Left ventricle myocardium inferior (tissue), 1 donor: ENCODE results near the gene WTIP. TPM values are rescaled to one million over a fixed set of nuclear protein-coding genes. Genes with fewer than 3 reads are reported as not detected.
"Not testable (repeated sequence)": the region's sequence is repeated elsewhere in the genome, so short reads cannot be mapped to it uniquely, and the experiment has no call there.

ENCODE experiments used
- DNase-seq: peaks from one replicate; pipeline ENCODE4 v3.0.0-alpha.2; 2020
- H3K27ac ChIP-seq: fragments of 200-600 bp; replicated peaks from 2 replicates; pipeline ENCODE4 v1.8.0; 2021
- H3K27me3 ChIP-seq: fragments of 200-600 bp; 2 replicates; pipeline ENCODE4 v1.8.0; 2021; ENCODE audit warnings: low read depth
- H3K36me3 ChIP-seq: fragments of 200-600 bp; 2 replicates; pipeline ENCODE4 v1.8.0; 2021
- H3K4me1 ChIP-seq: fragments of 200-600 bp; 2 replicates; pipeline ENCODE4 v1.8.0; 2021
- H3K4me3 ChIP-seq: fragments of 200-600 bp; 2 replicates; pipeline ENCODE4 v1.8.0; 2021; ENCODE audit warnings: mild to moderate bottlenecking, moderate library complexity
- H3K9me3 ChIP-seq: fragments of 200-600 bp; replicated peaks from 2 replicates; pipeline ENCODE4 v1.8.0; 2021
- CTCF ChIP-seq: fragments of 200-600 bp; IDR thresholded peaks from 2 replicates; pipeline ENCODE4 v1.8.0; 2021; ENCODE audit warnings: antibody characterized with exemption, mild to moderate bottlenecking, borderline replicate concordance
- intact Hi-C: fragments of 100-400 bp; cut with micrococcal nuclease; formaldehyde crosslinking; loops from one replicate; pipeline ENCODE4 v1.11.0; 2022
- total RNA-seq: library from RNA; stranded (reverse); fragmentation: NEBNext Ultra II Directional; extraction: Animal tissue kit (Norgen Biotek cat#: 25700); gene quantifications from one replicate; pipeline ENCODE4 v1.2.1, GENCODE V29; 2021
- donor health status: DM: no; HTN: yes; CAD: no; lungs with severe emphysema.

WTIP gene
- total RNA-seq, 1 donor from 2014 or later, result 19.5 TPM

GRCh38 chr19:34506026-34506370, 24.4 kb downstream of the WTIP start:
- intact Hi-C loops, result no loop called here
- no peak for DNase-seq
- TF ChIP-seq CTCF, result no peak

GRCh38 chr19:34507414-34508067, 26.0 kb downstream of the WTIP start:
- H3K4me3 ChIP-seq, result no peak overlapping the region
- peaks cover 31% of the 10 kb centered on the region for H3K4me1 ChIP-seq
- no peak for DNase-seq
- no peak for TF ChIP-seq CTCF
- no peaks in the 10 kb centered on the region for H3K27me3 ChIP-seq
- H3K9me3 ChIP-seq, result peaks cover 11% of the 10 kb centered on the region
- no peak overlapping the region for H3K27ac ChIP-seq
- H3K36me3 ChIP-seq, result no peaks in the 10 kb centered on the region
- intact Hi-C loops, result no loop called here

More at GRCh38 chr19:34506026-34506370, 24.4 kb downstream of the WTIP start:
- peaks cover 5% of the 10 kb centered on the region for H3K9me3 ChIP-seq
- peaks cover 41% of the 10 kb centered on the region for H3K4me1 ChIP-seq
- no peaks in the 10 kb centered on the region for H3K36me3 ChIP-seq
- H3K27me3 ChIP-seq, result no peaks in the 10 kb centered on the region
- no peak overlapping the region for H3K4me3 ChIP-seq
- peak overlapping the region; percentile 44 for H3K27ac ChIP-seq

GRCh38 chr19:34508540-34508939, 27.0 kb downstream of the WTIP start:
- H3K27ac ChIP-seq, result no peak overlapping the region
- H3K36me3 ChIP-seq, result no peaks in the 10 kb centered on the region
- H3K9me3 ChIP-seq, result peaks cover 11% of the 10 kb centered on the region
- no peak overlapping the region for H3K4me3 ChIP-seq
- no peak for DNase-seq
- H3K27me3 ChIP-seq, result no peaks in the 10 kb centered on the region
- intact Hi-C loops, result no loop called here
- no peak for TF ChIP-seq CTCF
- peaks cover 24% of the 10 kb centered on the region for H3K4me1 ChIP-seq

GRCh38 chr19:34510904-34511303, 29.3 kb downstream of the WTIP start:
- H3K27me3 ChIP-seq, H3K27ac ChIP-seq, DNase-seq, H3K36me3 ChIP-seq, H3K4me1 ChIP-seq, H3K4me3 ChIP-seq, intact Hi-C loops: not testable (repeated sequence)
- peaks cover 11% of the 10 kb centered on the region for H3K9me3 ChIP-seq

- intact Hi-C loops, result no loop called here
- Histone ChIP-seq H3K4me1 (no peaks in the 10 kb centered on the region), H3K9me3 (peaks cover 11% of the 10 kb centered on the region), H3K27me3 (peaks cover 14% of the 10 kb centered on the region), H3K27ac (no peak overlapping the region), H3K36me3 (no peaks in the 10 kb centered on the region), H3K4me3 (no peak overlapping the region)
- no peak for DNase-seq
- TF ChIP-seq CTCF, result no peak
Observed at GRCh38 chr19:34512254-34512822, 30.8 kb downstream of the WTIP start.

- H3K27ac ChIP-seq, result no peak overlapping the region
- H3K27me3 ChIP-seq, result peaks cover 14% of the 10 kb centered on the region
- intact Hi-C loops, result no loop called here
- no peak for DNase-seq
- no peaks in the 10 kb centered on the region for H3K36me3 ChIP-seq
- peaks cover 11% of the 10 kb centered on the region for H3K9me3 ChIP-seq
- TF ChIP-seq CTCF, result no peak
- no peaks in the 10 kb centered on the region for H3K4me1 ChIP-seq
- H3K4me3 ChIP-seq, result no peak overlapping the region
Observed at GRCh38 chr19:34513767-34514166, 32.2 kb downstream of the WTIP start.
